ENCODE results near the gene LMCD1.
A peak's percentile ranks its signal among the peaks of the same experiment; 100 is the strongest.

LMCD1 gene

GRCh38 chr3:8484409-8485140 is 17.0 kb upstream of the LMCD1 start:
- no peak for DNase-seq (ENCODE audit: low spot score)

- no peak for DNase-seq (ENCODE audit: low spot score)
Measured at GRCh38 chr3:8485141-8485870, 16.3 kb upstream of the LMCD1 start.

- DNase-seq (ENCODE audit: low spot score) = no peak
Measured at GRCh38 chr3:8485943-8486342, 15.7 kb upstream of the LMCD1 start.

GRCh38 chr3:8486434-8486833 is 15.2 kb upstream of the LMCD1 start:
- DNase-seq (ENCODE audit: low spot score) = no peak

- no peak for DNase-seq (ENCODE audit: low spot score)
Measured at GRCh38 chr3:8486936-8487335, 14.7 kb upstream of the LMCD1 start.

GRCh38 chr3:8488411-8488810 is 13.2 kb upstream of the LMCD1 start:
- no peak for DNase-seq (ENCODE audit: low spot score)

GRCh38 chr3:8488877-8489276 is 12.7 kb upstream of the LMCD1 start:
- DNase-seq (ENCODE audit: low spot score) = no peak

GRCh38 chr3:8489278-8489792 is 12.3 kb upstream of the LMCD1 start:
- DNase-seq (ENCODE audit: low spot score) = no peak

- no peak for DNase-seq (ENCODE audit: low spot score)
Measured at GRCh38 chr3:8490079-8490552, 11.5 kb upstream of the LMCD1 start.

- no peak for DNase-seq (ENCODE audit: low spot score)
Measured at GRCh38 chr3:8491271-8492144, 10.1 kb upstream of the LMCD1 start.

- DNase-seq (ENCODE audit: low spot score) = no peak
Measured at GRCh38 chr3:8492744-8493511, 8.7 kb upstream of the LMCD1 start.

GRCh38 chr3:8493744-8494143 is 7.9 kb upstream of the LMCD1 start:
- DNase-seq (ENCODE audit: low spot score) = no peak

GRCh38 chr3:8494327-8494726 is 7.3 kb upstream of the LMCD1 start:
- DNase-seq (ENCODE audit: low spot score) = no peak

GRCh38 chr3:8497582-8497981 is 4.0 kb upstream of the LMCD1 start:
- no peak for DNase-seq (ENCODE audit: low spot score)

GRCh38 chr3:8499181-8499611 is 2.4 kb upstream of the LMCD1 start:
- peak; percentile 71 for DNase-seq (ENCODE audit: low spot score)

GRCh38 chr3:8500319-8500988 is 1.2 kb upstream of the LMCD1 start:
- peak; percentile 68 for DNase-seq (ENCODE audit: low spot score)

GRCh38 chr3:8500989-8501370 is 643 bp upstream of the LMCD1 start:
- no peak for DNase-seq (ENCODE audit: low spot score)

GRCh38 chr3:8503461-8503860 is 1.8 kb downstream of the LMCD1 start:
- no peak for DNase-seq (ENCODE audit: low spot score)

GRCh38 chr3:8503871-8504610 is 2.4 kb downstream of the LMCD1 start:
- DNase-seq (ENCODE audit: low spot score) = no peak

GRCh38 chr3:8504611-8504973 is 3.0 kb downstream of the LMCD1 start:
- DNase-seq (ENCODE audit: low spot score) = no peak
